HG02571 (cell line): ENCODE measurements around the gene PALB2.
"Not testable (repeated sequence)": the region's sequence is repeated elsewhere in the genome, so short reads cannot be mapped to it uniquely, and the experiment has no call there.

Experiments
- ATAC-seq: cut with Tn5 transposase; IDR thresholded peaks from one replicate; pipeline ENCODE4 v1.9.1; 2021; ENCODE audit warnings: mild to moderate bottlenecking, moderate library complexity; ENCODE audit not compliant: unreplicated experiment

The PALB2 gene

DNA sequence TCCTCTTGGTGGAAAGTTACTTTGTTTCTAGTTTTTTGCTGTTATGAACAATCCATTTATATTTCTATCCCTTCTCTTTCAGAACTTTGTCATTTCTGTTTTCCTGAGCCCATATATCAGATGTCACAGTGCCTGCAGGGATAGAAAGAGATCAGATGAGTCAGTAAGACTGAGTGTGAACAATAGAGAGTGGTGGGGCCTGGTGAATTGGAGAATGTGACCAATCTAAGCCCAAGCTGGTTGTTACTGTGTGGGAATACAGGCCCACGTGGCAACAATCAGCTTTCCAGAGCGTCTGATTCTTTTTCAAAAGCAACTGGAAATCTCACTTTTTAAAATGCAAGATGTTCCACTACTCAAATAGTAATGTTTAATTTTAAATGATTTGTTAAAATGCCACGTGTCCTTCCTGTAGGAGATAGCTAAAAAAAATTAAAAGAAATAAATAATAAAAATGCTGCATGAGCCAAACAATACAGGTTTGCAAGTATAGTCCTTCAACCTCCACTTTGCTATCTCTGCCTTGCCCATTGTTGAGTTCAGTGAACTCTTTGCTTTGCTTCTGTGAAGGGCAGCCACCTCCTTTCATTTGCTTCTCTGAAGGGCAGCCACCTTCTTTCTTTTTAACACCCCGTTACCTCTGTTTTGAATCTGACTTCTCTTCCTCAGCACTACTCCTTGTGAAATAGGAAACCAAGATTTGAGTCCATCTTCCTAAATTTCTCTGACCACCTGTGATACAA is 9.7 kb upstream of the PALB2 start:
- ATAC-seq, result no peak

- no peak for ATAC-seq
Observed at GRCh38 chr16:23642246-23642774, 1.2 kb upstream of the PALB2 start.

- peak; percentile 3 for ATAC-seq
Observed at GRCh38 chr16:23640615-23640930, 537 bp downstream of the PALB2 start.

DNA sequence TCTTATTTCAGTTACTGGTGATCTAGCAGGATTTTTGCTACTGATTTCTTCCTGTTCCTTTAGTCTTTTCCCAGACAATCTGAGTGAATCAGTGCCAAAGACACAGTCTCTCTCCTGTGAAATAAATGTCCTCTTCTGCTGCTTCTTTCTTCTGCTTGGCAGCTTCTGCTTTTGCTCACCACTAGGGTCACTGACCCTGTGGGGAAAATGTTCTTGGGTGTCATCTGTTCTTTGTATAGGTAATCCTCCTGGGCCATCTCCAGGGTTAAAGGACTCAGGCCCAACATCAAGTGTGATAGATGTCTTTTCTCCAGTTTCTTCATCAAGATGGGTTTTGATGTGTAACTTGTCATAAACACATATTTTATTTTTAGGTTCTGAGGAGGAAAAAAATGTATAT is 5.2 kb downstream of the PALB2 start:
- ATAC-seq, result no peak

- no peak for ATAC-seq
Observed at GRCh38 chr16:23634461-23635036, 6.6 kb downstream of the PALB2 start.

GRCh38 chr16:23631874-23632273 is 9.2 kb downstream of the PALB2 start:
- not testable (repeated sequence) for ATAC-seq

DNA sequence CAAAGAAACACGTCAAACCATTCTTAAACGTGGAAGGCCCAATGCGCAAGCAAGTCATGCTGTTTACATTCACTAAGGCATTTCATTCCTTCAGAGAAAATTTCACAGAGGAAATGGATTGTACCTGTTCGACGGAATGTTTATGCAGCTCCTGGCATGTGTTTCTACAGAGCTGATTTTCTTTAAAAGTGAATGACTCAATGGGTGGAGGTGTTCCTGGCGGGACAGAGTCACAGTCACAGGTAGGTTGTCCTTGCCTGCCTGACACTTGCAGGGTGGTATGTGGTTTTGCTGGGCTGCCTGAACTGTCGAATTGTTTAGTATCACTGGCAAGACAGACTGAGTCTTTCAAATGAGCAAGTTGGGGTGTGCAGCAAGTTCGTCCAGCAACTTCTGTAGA is 11.6 kb downstream of the PALB2 start:
- no peak for ATAC-seq

DNA sequence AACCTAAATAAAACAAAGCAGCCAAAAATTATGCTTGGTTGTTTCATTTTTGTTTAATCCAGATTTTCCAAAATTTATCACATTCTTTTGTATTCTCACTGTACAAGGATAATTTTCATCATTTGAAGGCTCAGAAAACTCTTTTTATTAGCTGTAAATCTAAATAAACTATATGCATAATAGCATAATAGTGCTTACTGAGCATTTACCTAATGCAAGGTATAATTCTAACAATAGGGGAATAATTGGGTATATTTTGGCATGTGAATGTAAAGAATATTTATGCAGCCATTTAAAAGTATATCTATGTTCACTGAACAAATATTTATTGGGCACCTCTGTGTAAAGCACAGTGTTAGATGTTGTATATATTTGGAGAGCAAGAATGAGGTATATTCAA is 17.0 kb downstream of the PALB2 start:
- ATAC-seq, result no peak

- no peak for ATAC-seq
Observed at GRCh38 chr16:23615805-23616204, 25.3 kb downstream of the PALB2 start.

DNA sequence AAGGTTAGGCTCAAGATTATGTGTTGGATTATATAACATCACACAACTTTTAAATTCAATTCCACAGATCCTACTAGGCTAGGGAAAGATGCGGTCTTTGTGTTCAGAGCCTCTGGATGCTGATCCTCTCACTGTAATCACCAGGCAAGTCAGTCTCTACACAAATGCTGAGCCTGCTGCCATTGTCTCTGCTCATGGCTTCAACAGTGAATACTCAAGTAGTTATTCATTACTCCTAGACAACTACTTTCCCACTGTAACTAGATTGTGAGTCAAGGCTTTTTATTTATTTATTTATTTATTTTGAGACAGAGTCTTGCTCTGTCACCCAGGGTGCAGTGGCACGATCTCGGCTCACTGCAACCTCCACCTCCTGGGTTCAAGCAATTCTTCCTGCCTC is 29.2 kb downstream of the PALB2 start:
- no peak for ATAC-seq

GRCh38 chr16:23610905-23611304 is 30.2 kb downstream of the PALB2 start:
- not testable (repeated sequence) for ATAC-seq

DNA sequence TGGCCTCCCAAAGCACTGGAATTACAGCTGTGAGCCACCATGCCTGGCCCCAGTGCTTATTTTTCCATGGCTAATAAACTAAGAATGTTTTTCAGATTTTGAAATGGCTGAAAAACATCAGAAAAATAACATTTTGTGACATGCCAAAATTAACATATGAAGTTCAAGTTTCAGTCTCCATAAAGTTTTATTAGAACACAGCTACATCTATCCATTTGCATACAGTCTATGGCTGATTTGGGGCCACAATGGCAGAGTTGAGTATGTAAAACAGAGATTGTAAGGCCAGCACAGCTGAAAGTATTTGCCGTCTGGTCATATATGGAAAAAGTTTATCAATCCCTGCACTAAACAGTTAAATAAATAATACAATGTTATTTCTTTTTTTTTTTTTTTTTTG is 31.2 kb downstream of the PALB2 start:
- ATAC-seq, result no peak

DNA sequence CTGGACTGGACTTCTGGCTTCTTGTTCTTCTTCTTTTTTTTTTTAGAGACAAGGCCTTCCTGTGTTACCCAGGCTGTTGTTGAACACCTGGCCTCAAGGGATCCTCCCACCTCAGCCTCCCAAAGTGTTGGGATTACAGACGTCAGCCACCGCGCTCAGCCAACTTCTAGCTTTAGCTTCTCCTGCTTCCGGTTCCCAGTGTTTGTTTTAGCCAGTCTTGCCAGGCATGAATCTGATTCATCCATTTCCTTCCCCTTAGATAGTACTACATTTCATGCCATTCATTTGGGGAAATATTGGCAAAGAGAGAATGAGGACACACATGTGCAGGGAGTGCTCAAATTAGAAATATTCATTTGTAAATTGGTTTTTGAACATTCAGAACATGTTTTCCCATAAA is 32.9 kb downstream of the PALB2 start:
- no peak for ATAC-seq

DNA sequence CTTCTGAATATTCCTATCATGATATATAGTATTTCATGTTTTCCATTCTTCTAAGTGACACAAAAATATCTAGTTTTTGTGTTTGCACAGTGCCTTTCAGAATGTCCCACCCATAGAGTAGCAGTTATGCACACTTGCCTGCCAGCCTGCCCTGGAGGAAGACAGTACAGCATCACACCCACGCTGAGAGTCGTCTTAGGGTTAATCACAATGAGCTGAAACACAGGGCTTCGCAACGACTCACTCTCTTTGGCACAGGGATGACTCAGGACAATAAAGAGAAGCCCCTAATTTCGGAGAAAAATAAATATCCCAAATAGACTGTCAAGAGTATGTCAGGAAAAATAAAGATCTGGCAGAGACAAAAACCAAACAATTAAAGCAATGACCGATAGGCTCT is 33.4 kb downstream of the PALB2 start:
- ATAC-seq, result no peak

DNA sequence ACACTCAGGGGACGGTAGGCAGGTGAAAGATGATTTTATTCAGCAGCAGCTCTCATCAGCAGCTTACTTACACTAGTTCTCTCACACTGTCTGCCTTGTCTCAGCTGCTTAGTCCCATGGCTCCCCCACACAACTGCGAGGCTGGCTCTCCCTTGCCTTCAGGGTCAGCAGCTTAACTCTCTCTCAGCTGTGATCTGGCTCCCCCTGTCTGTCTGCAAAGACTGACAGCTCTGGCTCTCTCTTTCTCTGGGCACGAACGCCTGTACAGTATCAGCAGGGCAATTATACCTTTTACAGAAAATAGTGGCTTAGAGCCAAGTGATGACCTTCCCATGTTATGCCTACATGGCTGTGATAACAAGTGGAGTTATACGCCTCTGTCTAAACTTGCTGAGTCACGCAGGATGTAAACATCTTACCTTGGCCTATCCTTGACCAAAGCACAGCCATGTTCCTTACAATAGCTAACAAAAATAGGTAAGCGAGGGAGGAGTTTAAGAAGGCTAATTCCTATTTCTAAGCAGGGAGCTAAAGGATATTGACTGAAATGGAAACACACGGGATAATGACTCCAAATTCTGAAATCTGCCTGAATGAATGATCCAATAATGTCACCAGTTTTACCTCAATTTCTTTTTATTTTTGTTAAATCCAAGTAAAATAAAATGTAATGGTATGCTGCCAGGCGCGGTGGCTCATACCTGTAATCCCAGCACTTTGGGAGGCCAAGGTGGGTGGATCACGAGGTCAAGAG is 43.9 kb downstream of the PALB2 start:
- ATAC-seq, result no peak

GRCh38 chr16:23595951-23596720 is 45.0 kb downstream of the PALB2 start, which contains the start of gene NDUFAB1:
Gene NDUFAB1 (minus strand): TSS chr16:23596316. CDS start chr16:23596290, 26 bp downstream.
- ATAC-seq, result peak; percentile 85

DNA sequence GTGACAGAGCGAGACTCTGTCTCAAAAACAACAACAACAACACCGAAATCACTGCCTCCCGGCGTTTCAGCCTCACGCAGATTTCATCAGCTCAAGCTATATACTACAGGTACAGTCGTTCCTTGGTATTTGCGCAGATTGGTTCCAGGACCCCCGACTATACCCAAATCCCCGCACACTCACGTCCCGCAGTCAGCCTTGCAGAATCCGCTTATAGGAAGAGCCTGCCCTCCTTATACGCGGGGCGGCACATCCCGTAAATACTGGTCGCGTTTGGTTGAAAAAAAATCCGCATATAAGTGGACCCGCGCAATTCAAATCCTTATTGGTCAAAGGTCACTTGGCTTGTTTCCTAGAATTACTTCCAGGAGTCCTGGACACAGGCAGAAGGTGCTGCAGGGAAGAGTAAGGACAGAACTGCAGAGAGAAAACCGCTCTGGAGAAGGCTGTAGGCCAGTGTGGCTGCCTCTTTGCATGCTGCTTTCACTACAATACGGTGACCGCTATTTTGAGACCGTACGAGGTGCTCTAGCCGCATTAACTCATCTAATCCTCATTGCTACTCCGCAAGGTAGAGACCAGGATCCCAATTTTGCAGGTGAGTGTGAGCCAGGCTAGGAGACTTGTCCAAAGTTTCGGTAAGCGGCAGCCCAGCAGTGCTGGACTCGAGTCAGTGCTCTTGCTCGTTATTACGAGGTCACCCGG is 45.7 kb downstream of the PALB2 start:
- ATAC-seq, result no peak

GRCh38 chr16:23594186-23594585 is 46.9 kb downstream of the PALB2 start:
- ATAC-seq, result no peak

GRCh38 chr16:23590181-23590580 is 50.9 kb downstream of the PALB2 start:
- no peak for ATAC-seq

DNA sequence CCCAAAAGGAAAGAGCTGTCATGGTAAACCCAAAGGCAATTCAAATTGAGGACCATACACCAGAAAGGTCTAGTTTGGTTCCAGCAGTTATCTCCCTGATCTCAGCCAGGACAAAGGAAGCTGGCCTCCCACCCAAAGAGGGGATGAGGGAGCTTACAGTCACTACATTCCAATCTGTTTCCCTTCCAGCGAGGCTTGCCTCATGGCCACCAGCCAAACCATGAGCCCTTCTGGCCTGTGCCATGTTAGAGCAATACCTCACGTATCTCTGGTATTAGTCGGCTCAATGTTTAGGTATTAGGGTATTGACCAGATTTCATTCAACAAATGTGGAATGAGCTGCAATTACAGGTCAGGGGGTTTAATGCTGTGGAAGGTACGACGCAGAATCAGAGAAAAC is 53.4 kb downstream of the PALB2 start:
- no peak for ATAC-seq
